ENCODE results near the gene PCID2. TPM values are rescaled to one million over a fixed set of nuclear protein-coding genes. Genes with fewer than 3 reads are reported as not detected.

The PCID2 gene
- total RNA-seq, 3 donors from 2014 or later = 26.8 to 51.6 (median 35.0) TPM

- DNase-seq (peak in 1 of 3 donors; percentile 21), ATAC-seq (no peak)
- Histone ChIP-seq H3K36me3 (ENCODE audit: low read depth) (peaks cover 4% of the 10 kb centered on the region), H3K4me3 (no peak overlapping the region), H3K4me1 (ENCODE audit: low read depth) (no peaks in the 10 kb centered on the region), H3K9me3 (no peaks in the 10 kb centered on the region)
- intact Hi-C loops (cut with DNase I, micrococcal nuclease) = no loop called here
- TF ChIP-seq, protein P1, sequence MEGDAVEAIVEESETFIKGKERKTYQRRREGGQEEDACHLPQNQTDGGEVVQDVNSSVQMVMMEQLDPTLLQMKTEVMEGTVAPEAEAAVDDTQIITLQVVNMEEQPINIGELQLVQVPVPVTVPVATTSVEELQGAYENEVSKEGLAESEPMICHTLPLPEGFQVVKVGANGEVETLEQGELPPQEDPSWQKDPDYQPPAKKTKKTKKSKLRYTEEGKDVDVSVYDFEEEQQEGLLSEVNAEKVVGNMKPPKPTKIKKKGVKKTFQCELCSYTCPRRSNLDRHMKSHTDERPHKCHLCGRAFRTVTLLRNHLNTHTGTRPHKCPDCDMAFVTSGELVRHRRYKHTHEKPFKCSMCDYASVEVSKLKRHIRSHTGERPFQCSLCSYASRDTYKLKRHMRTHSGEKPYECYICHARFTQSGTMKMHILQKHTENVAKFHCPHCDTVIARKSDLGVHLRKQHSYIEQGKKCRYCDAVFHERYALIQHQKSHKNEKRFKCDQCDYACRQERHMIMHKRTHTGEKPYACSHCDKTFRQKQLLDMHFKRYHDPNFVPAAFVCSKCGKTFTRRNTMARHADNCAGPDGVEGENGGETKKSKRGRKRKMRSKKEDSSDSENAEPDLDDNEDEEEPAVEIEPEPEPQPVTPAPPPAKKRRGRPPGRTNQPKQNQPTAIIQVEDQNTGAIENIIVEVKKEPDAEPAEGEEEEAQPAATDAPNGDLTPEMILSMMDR (IDR thresholded peaks at IDR 0.05) = no peak
These were observed 16.0 kb upstream of the PCID2 start for GRCh38 chr13:113224486-113224885.

- Histone ChIP-seq H3K4me1 (ENCODE audit: low read depth) (no peaks in the 10 kb centered on the region), H3K36me3 (ENCODE audit: low read depth) (peaks cover 4% of the 10 kb centered on the region), H3K4me3 (no peak overlapping the region), H3K9me3 (no peaks in the 10 kb centered on the region)
- DNase-seq (no peak), ATAC-seq (no peak)
- TF ChIP-seq, protein P1 (IDR thresholded peaks at IDR 0.05) = no peak
- intact Hi-C loops (cut with DNase I, micrococcal nuclease) = no loop called here
These were observed 14.6 kb upstream of the PCID2 start for GRCh38 chr13:113223070-113223469.

GRCh38 chr13:113220877-113221276 lies 12.4 kb upstream of the PCID2 start:
- no peak overlapping the region for H3K4me3 ChIP-seq
- intact Hi-C loops (cut with DNase I, micrococcal nuclease) = no loop called here
- no peaks in the 10 kb centered on the region for H3K9me3 ChIP-seq
- ATAC-seq = no peak
- no peaks in the 10 kb centered on the region for H3K36me3 ChIP-seq (ENCODE audit: low read depth)
- TF ChIP-seq, protein P1 (IDR thresholded peaks at IDR 0.05) = no peak
- no peak for DNase-seq
- peaks cover 9% of the 10 kb centered on the region for H3K4me1 ChIP-seq (ENCODE audit: low read depth)

GRCh38 chr13:113220141-113220598 lies 11.7 kb upstream of the PCID2 start:
- Histone ChIP-seq H3K4me3 (no peak overlapping the region), H3K4me1 (ENCODE audit: low read depth) (peaks cover 9% of the 10 kb centered on the region), H3K36me3 (ENCODE audit: low read depth) (no peaks in the 10 kb centered on the region), H3K9me3 (no peaks in the 10 kb centered on the region)
- DNase-seq = peak; percentile 63 to 75 (median 70)
- peak; percentile 85 for ATAC-seq
- TF ChIP-seq, protein P1 (IDR thresholded peaks at IDR 0.05) = no peak
- intact Hi-C loops (cut with DNase I, micrococcal nuclease) = no loop called here

DNA sequence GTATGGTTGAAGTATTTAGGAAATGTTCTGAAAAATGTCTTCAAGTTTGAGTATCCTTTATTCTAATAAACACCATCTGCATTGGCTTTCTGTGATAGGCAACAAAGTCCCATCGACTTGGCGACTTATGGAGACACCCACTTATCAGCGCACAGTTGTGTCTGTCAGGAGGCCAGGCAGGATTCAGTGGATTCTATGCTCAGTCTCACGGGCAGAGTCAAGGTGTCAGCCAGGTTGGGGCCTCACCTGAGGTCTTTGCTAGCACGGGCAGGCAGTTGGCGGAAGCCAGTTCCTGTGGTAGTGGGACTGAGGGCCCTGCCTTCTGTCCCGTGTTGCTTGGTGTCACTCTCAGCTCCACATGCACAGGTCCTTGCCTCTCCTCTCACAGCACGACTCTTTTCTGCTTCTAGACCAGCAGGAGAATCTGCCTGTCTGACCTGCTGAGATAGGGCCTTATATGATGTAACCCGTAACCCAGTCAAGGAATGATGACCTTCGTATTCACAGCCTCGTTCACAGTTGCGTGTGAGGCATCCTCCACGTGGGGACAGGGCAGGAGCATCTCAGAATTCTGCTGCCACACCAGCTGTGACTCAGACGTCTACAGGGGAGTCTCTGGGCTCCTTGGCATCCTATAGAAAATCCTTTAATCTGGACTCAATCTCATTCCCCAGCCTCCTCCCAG lies 10.9 kb upstream of the PCID2 start:
- no peak overlapping the region for H3K4me3 ChIP-seq
- ATAC-seq (no peak), DNase-seq (no peak)
- TF ChIP-seq, protein P1 (IDR thresholded peaks at IDR 0.05) = no peak
- peaks cover 9% of the 10 kb centered on the region for H3K4me1 ChIP-seq (ENCODE audit: low read depth)
- intact Hi-C loops (cut with DNase I, micrococcal nuclease) = no loop called here
- H3K36me3 ChIP-seq (ENCODE audit: low read depth) = no peaks in the 10 kb centered on the region
- H3K9me3 ChIP-seq = no peaks in the 10 kb centered on the region
